Peyer's patch (tissue), 4 donors: Measurements from ENCODE around the gene SLC9A3.

Experiments
- POLR2A ChIP-seq, 2 donors: fragments of 450-650 bp; IDR thresholded peaks; one replicate each; pipeline ENCODE4 v1.5.1; 2017; ENCODE audit warnings: antibody characterized with exemption in 2 of 2, mild to moderate bottlenecking in 2 of 2, moderate library complexity in 2 of 2
- TF ChIP-seq, protein P1 (sequence below), 6 experiments: fragments of 450-650 bp in 4 of 6; fragments of 200-600 bp in 2 of 6; sonication (generic) in 1 of 6; IDR thresholded peaks; one replicate each; pipeline ENCODE4 v1.5.1; 2017 to 2019; ENCODE audit warnings: antibody characterized with exemption in 6 of 6, mild to moderate bottlenecking in 3 of 6, moderate library complexity in 1 of 6

DNA sequence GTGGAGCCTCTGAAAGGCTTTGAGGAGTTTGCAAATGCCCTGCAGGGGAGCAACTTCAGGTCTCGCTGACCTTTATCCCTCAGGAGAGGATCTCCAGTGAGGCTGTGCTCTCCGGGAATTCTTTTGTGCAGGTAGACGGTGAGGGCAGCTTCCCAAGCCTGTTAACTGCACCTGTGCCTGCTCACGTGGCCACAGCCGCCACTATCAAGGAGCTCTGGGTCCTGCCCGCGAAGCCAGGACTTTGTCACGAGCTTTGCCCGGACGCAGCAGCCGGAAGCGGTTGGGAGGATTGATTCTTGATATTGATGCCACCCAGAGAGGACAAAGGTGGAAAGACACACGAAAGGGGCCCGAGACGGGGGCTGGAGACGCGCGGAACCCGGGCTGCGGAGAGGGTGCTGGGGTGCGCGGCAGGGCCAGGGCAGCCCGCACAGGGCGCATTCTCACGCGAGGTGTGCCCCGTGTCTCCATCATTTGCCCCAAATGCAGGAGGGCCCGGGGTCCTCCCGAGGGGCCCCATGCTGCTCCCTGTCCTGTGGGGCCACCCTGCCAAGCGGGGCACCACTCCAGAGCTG, 18.2 kb downstream of the SLC9A3 start:
- TF ChIP-seq, protein P1, sequence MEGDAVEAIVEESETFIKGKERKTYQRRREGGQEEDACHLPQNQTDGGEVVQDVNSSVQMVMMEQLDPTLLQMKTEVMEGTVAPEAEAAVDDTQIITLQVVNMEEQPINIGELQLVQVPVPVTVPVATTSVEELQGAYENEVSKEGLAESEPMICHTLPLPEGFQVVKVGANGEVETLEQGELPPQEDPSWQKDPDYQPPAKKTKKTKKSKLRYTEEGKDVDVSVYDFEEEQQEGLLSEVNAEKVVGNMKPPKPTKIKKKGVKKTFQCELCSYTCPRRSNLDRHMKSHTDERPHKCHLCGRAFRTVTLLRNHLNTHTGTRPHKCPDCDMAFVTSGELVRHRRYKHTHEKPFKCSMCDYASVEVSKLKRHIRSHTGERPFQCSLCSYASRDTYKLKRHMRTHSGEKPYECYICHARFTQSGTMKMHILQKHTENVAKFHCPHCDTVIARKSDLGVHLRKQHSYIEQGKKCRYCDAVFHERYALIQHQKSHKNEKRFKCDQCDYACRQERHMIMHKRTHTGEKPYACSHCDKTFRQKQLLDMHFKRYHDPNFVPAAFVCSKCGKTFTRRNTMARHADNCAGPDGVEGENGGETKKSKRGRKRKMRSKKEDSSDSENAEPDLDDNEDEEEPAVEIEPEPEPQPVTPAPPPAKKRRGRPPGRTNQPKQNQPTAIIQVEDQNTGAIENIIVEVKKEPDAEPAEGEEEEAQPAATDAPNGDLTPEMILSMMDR (IDR thresholded peaks at IDR 0.05): no peak
- TF ChIP-seq POLR2A (IDR thresholded peaks at IDR 0.05): peak; percentile 23 to 38
